GM12878 (cell line): ENCODE measurements around the gene MX1. TPM values are rescaled to one million over a fixed set of nuclear protein-coding genes. Genes with fewer than 3 reads are reported as not detected.

Experiments used
- CEBPB ChIP-seq, 2 experiments: fragments of 150-350 bp in 1 of 2; IDR thresholded peaks; 2 replicates each; pipeline ENCODE4 v1.6.1; 2012 to 2014; ENCODE audit warnings: low read depth in 2 of 2, low read length in 2 of 2, borderline replicate concordance in 1 of 2, inconsistent platforms in 1 of 2
- EED ChIP-seq: sonication (generic); IDR thresholded peaks from 2 replicates; pipeline ENCODE4 v1.6.1; 2016; ENCODE audit warnings: antibody characterized with exemption, low read depth
- EP300 ChIP-seq, 2 experiments: fragments of 150-350 bp in 1 of 2; IDR thresholded peaks; 2 replicates each; pipeline ENCODE4 v1.6.1; 2011 to 2012; ENCODE audit warnings: low read depth in 2 of 2, low read length in 2 of 2, borderline replicate concordance in 1 of 2, improper control_type of control experiment in 1 of 2, inconsistent platforms in 1 of 2; ENCODE audit not compliant: control insufficient read depth in 1 of 2
- ETV6 ChIP-seq, 2 experiments: fragments of 450-650 bp in 1 of 2; IDR thresholded peaks in 1 of 2; conservative IDR thresholded peaks in 1 of 2; 2 replicates each; pipeline ENCODE4 v1.6.1; 2014; ENCODE audit warnings: antibody characterized with exemption in 1 of 2, borderline replicate concordance in 1 of 2, low read depth in 1 of 2, mild to moderate bottlenecking in 1 of 2, moderate library complexity in 1 of 2
- GABPA ChIP-seq: IDR thresholded peaks from 2 replicates; pipeline ENCODE4 v1.6.1; 2014; ENCODE audit warnings: antibody characterized with exemption, low read depth, mild to moderate bottlenecking, inconsistent platforms
- HDAC2 ChIP-seq: fragments of 200-600 bp; sonication (generic); IDR thresholded peaks from 2 replicates; pipeline ENCODE4 v1.6.1; 2017
- MEF2B ChIP-seq: fragments of 450-650 bp; IDR thresholded peaks from 2 replicates; pipeline ENCODE4 v1.6.1; 2018; ENCODE audit warnings: mild to moderate bottlenecking, moderate library complexity; ENCODE audit not compliant: partially characterized antibody, poor library complexity, severe bottlenecking
- MTA2 ChIP-seq: fragments of 450-650 bp; IDR thresholded peaks from 2 replicates; pipeline ENCODE4 v1.6.1; 2016; ENCODE audit warnings: low read depth, mild to moderate bottlenecking, moderate library complexity
- MTA3 ChIP-seq: IDR thresholded peaks from 2 replicates; pipeline ENCODE4 v1.6.1; 2012; ENCODE audit warnings: low read length, inconsistent platforms, borderline replicate concordance
- MYB ChIP-seq: fragments of 150-350 bp; IDR thresholded peaks from 2 replicates; pipeline ENCODE4 v1.6.1; 2014; ENCODE audit warnings: mild to moderate bottlenecking, low read depth, low read length, borderline replicate concordance
- NFXL1 ChIP-seq: fragments of 450-650 bp; IDR thresholded peaks from 2 replicates; pipeline ENCODE4 v1.6.1; 2017; ENCODE audit warnings: antibody characterized with exemption, mild to moderate bottlenecking, borderline replicate concordance
- NR2C2 ChIP-seq: IDR thresholded peaks from 2 replicates; pipeline ENCODE4 v1.6.1; 2011; ENCODE audit warnings: borderline replicate concordance, low read depth; ENCODE audit not compliant: control insufficient read depth, insufficient read length
- RB1 ChIP-seq: fragments of 450-650 bp; formaldehyde crosslinking; IDR thresholded peaks from 2 replicates; pipeline ENCODE4 v1.6.1; 2017; ENCODE audit warnings: mild to moderate bottlenecking, borderline replicate concordance
- RELA ChIP-seq: fragments of 450-650 bp; IDR thresholded peaks from 2 replicates; pipeline ENCODE4 v1.8.0; 2014; ENCODE audit warnings: borderline replicate concordance; ENCODE audit not compliant: partially characterized antibody
- RFX5 ChIP-seq: IDR thresholded peaks from 2 replicates; pipeline ENCODE4 v1.6.1; 2011; ENCODE audit warnings: low read depth, low read length, improper control_type of control experiment
- RUNX3 ChIP-seq: IDR thresholded peaks from 2 replicates; pipeline ENCODE4 v1.6.1; 2012; ENCODE audit warnings: low read length, inconsistent platforms
- SMAD1 ChIP-seq: fragments of 450-650 bp; IDR thresholded peaks from 2 replicates; pipeline ENCODE4 v1.6.1; 2018; ENCODE audit warnings: mild to moderate bottlenecking, low read depth; ENCODE audit not compliant: partially characterized antibody
- STAT3 ChIP-seq: IDR thresholded peaks from 2 replicates; pipeline ENCODE4 v1.6.1; 2011; ENCODE audit warnings: low read depth, low read length, improper control_type of control experiment
- polyA plus RNA-seq, 11 experiments: library from polyadenylated mRNA; depleted of rRNA in 4 of 11; unstranded in 6 of 11; stranded (reverse) in 5 of 11; fragments of >200 nt; fragmentation: Nextera tagmentation in 4 of 11; fragmentation: Illumina TruSeq in 1 of 11; extraction: Ambion mirVana in 4 of 11; extraction: Trizol in 1 of 11; gene quantifications; 1 replicate in 1 of 11; 2 replicates in 10 of 11; pipeline versions ENCODE4 v1.2.1 to v1.2.3, GENCODE V29; 2011 to 2016; ENCODE audit warnings: inconsistent platforms in 2 of 11, missing spikeins in 2 of 11, low read depth in 1 of 11
- total RNA-seq, 4 experiments: library from RNA; depleted of rRNA in 3 of 4; stranded (reverse); fragments of >200 nt in 3 of 4; fragmentation: Illumina TruSeq in 1 of 4; extraction: Trizol in 1 of 4; gene quantifications; 2 replicates each; pipeline versions ENCODE4 v1.2.1 to v1.2.3, GENCODE V29; 2013 to 2021
- TF ChIP-seq, protein P1 (sequence below): fragments of 450-650 bp; conservative IDR thresholded peaks from 2 replicates; pipeline ENCODE4 v1.6.1; 2017; ENCODE audit warnings: mild to moderate bottlenecking, moderate library complexity
- TF ChIP-seq, protein P2 (sequence below): IDR thresholded peaks from 2 replicates; pipeline ENCODE4 v1.6.1; 2012; ENCODE audit warnings: improper control_type of control experiment, low read depth, low read length; ENCODE audit not compliant: insufficient replicate concordance

MX1 gene
- total and polyA plus RNA-seq, 10 of the 15 experiments (the other 5 are each of a cell fraction or from before 2014, with no cell fraction given): 75.9 to 385 (median 302) TPM

DNA sequence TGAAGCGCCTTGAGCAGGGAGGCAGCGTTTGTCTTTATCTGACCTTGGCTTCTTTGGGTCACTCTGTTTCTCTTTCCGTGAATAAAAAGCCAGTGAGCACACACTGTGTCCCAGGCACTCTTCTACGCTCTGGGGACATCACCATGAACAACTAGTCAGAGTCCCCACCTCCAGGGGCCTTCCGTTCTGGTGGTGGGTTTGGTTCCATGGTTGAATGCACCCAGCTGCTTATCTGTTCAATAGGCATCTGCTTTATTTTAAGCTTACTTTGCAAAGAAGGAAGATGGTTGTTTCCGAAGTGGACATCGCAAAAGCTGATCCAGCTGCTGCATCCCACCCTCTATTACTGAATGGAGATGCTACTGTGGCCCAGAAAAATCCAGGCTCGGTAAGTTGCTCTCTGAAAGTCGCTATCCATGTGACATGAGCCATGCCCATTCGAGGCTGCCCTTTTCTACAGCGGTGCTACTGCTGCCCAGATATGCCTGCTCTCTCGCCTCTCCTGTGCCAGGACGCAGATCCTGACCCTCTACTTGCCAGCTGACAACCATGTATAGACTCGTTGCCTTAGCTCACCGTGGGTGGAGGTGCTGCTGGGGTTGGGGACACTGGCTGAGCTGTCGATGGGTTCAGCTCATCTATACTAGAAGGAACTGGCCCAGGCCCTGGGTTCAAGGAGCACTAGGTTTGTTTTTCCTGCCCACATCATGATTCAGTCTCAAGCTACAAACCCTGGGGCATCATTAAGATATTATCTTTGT is 5.9 kb downstream of the MX1 start (continued):
- TF ChIP-seq, protein P1, sequence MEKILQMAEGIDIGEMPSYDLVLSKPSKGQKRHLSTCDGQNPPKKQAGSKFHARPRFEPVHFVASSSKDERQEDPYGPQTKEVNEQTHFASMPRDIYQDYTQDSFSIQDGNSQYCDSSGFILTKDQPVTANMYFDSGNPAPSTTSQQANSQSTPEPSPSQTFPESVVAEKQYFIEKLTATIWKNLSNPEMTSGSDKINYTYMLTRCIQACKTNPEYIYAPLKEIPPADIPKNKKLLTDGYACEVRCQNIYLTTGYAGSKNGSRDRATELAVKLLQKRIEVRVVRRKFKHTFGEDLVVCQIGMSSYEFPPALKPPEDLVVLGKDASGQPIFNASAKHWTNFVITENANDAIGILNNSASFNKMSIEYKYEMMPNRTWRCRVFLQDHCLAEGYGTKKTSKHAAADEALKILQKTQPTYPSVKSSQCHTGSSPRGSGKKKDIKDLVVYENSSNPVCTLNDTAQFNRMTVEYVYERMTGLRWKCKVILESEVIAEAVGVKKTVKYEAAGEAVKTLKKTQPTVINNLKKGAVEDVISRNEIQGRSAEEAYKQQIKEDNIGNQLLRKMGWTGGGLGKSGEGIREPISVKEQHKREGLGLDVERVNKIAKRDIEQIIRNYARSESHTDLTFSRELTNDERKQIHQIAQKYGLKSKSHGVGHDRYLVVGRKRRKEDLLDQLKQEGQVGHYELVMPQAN: no peak
- TF ChIP-seq RELA (no peak), HDAC2 (no peak), RB1 (no peak), GABPA (no peak), ETV6 (conservative IDR thresholded peaks at IDR 0.05 in 1 of 2, IDR thresholded peaks at IDR 0.05 in 1 of 2; ENCODE audit: borderline replicate concordance in 1 of 2, low read depth in 1 of 2) (peak in 1 of 2 experiments; percentile 24; a peak in 1 of 4 replicates), MYB (no peak), CEBPB (IDR thresholded peaks at IDR 0.05; ENCODE audit: borderline replicate concordance in 1 of 2, low read depth in 2 of 2, low read length in 2 of 2) (no peak), NR2C2 (no peak), RUNX3 (peak; percentile 78), SMAD1 (no peak), MTA2 (0 out of 2 replicates have a peak, but pooled peaks have one; percentile 16), RFX5 (no peak), NFXL1 (no peak), MEF2B (peak; percentile 63), STAT3 (no peak), EP300 (IDR thresholded peaks at IDR 0.05; ENCODE audit: borderline replicate concordance in 1 of 2, control insufficient read depth in 1 of 2, low read depth in 2 of 2, low read length in 2 of 2) (peak in 1 of 2 experiments; percentile 29; a peak in 1 of 4 replicates), MTA3 (no peak), EED (0 out of 2 replicates have a peak, but pooled peaks have one; percentile 25)
- TF ChIP-seq, protein P2, sequence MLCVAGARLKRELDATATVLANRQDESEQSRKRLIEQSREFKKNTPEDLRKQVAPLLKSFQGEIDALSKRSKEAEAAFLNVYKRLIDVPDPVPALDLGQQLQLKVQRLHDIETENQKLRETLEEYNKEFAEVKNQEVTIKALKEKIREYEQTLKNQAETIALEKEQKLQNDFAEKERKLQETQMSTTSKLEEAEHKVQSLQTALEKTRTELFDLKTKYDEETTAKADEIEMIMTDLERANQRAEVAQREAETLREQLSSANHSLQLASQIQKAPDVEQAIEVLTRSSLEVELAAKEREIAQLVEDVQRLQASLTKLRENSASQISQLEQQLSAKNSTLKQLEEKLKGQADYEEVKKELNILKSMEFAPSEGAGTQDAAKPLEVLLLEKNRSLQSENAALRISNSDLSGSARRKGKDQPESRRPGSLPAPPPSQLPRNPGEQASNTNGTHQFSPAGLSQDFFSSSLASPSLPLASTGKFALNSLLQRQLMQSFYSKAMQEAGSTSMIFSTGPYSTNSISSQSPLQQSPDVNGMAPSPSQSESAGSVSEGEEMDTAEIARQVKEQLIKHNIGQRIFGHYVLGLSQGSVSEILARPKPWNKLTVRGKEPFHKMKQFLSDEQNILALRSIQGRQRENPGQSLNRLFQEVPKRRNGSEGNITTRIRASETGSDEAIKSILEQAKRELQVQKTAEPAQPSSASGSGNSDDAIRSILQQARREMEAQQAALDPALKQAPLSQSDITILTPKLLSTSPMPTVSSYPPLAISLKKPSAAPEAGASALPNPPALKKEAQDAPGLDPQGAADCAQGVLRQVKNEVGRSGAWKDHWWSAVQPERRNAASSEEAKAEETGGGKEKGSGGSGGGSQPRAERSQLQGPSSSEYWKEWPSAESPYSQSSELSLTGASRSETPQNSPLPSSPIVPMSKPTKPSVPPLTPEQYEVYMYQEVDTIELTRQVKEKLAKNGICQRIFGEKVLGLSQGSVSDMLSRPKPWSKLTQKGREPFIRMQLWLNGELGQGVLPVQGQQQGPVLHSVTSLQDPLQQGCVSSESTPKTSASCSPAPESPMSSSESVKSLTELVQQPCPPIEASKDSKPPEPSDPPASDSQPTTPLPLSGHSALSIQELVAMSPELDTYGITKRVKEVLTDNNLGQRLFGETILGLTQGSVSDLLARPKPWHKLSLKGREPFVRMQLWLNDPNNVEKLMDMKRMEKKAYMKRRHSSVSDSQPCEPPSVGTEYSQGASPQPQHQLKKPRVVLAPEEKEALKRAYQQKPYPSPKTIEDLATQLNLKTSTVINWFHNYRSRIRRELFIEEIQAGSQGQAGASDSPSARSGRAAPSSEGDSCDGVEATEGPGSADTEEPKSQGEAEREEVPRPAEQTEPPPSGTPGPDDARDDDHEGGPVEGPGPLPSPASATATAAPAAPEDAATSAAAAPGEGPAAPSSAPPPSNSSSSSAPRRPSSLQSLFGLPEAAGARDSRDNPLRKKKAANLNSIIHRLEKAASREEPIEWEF: peak; percentile 77
